ENCODE results near the gene CCDC90B. TPM values are rescaled to one million over a fixed set of nuclear protein-coding genes. Genes with fewer than 3 reads are reported as not detected.
A peak's percentile ranks its signal among the peaks of the same experiment; 100 is the strongest.

CCDC90B gene
- total RNA-seq, 4 donors from 2014 or later = 7.4 to 87.1 (median 47.7) TPM

GRCh38 chr11:83284501-83285150 is 1.5 kb downstream of the CCDC90B start:
- no peaks in the 10 kb centered on the region for H3K4me1 ChIP-seq
- peak overlapping the region; percentile 90 to 94 for H3K4me3 ChIP-seq
- no peaks in the 10 kb centered on the region for H3K9me3 ChIP-seq
- DNase-seq = no peak
- no peaks in the 10 kb centered on the region for H3K36me3 ChIP-seq
- intact Hi-C loops (cut with DNase I; ENCODE audit: low total_unique reads) = no loop called here
- no peaks in the 10 kb centered on the region for H3K27me3 ChIP-seq
- TF ChIP-seq CTCF (IDR thresholded peaks at IDR 0.05) = no peak
- no peak for TF ChIP-seq POLR2A (IDR thresholded peaks at IDR 0.05)
- H3K27ac ChIP-seq = peak overlapping the region; percentile 99

GRCh38 chr11:83282084-83282716 is 4.0 kb downstream of the CCDC90B start:
- Histone ChIP-seq H3K4me1 (no peaks in the 10 kb centered on the region), H3K27ac (no peak overlapping the region), H3K9me3 (no peaks in the 10 kb centered on the region), H3K4me3 (no peak overlapping the region), H3K36me3 (no peaks in the 10 kb centered on the region), H3K27me3 (no peaks in the 10 kb centered on the region)
- TF ChIP-seq CTCF (IDR thresholded peaks at IDR 0.05) (no peak), POLR2A (IDR thresholded peaks at IDR 0.05) (no peak)
- no peak for DNase-seq
- intact Hi-C loops (cut with DNase I; ENCODE audit: low total_unique reads) = no loop called here

- no peak for TF ChIP-seq CTCF (IDR thresholded peaks at IDR 0.05)
- no peak for TF ChIP-seq POLR2A (IDR thresholded peaks at IDR 0.05)
- no peak overlapping the region for H3K4me3 ChIP-seq
- H3K27me3 ChIP-seq = no peaks in the 10 kb centered on the region
- DNase-seq = no peak
- H3K27ac ChIP-seq = no peak overlapping the region
- intact Hi-C loops (cut with DNase I; ENCODE audit: low total_unique reads) = no loop called here
- H3K4me1 ChIP-seq = no peaks in the 10 kb centered on the region
- H3K9me3 ChIP-seq = no peaks in the 10 kb centered on the region
- H3K36me3 ChIP-seq = no peaks in the 10 kb centered on the region
Observed at GRCh38 chr11:83280256-83280655, 5.9 kb downstream of the CCDC90B start.

- Histone ChIP-seq H3K9me3 (no peaks in the 10 kb centered on the region), H3K27ac (no peak overlapping the region), H3K27me3 (no peaks in the 10 kb centered on the region), H3K36me3 (no peaks in the 10 kb centered on the region), H3K4me1 (no peaks in the 10 kb centered on the region), H3K4me3 (no peak overlapping the region)
- intact Hi-C loops (cut with DNase I; ENCODE audit: low total_unique reads) = no loop called here
- no peak for DNase-seq
- TF ChIP-seq POLR2A (IDR thresholded peaks at IDR 0.05) (no peak), CTCF (IDR thresholded peaks at IDR 0.05) (no peak)
Observed at GRCh38 chr11:83278351-83278750, 7.8 kb downstream of the CCDC90B start.

- Histone ChIP-seq H3K36me3 (no peaks in the 10 kb centered on the region), H3K27ac (no peak overlapping the region)
- intact Hi-C loops (cut with DNase I; ENCODE audit: low total_unique reads) = no loop called here
Observed at GRCh38 chr11:83275888-83276641, 10.1 kb downstream of the CCDC90B start.

More at GRCh38 chr11:83275888-83276641, 10.1 kb downstream of the CCDC90B start:
- Histone ChIP-seq H3K4me3 (no peak overlapping the region), H3K4me1 (no peaks in the 10 kb centered on the region), H3K9me3 (no peaks in the 10 kb centered on the region), H3K27me3 (no peaks in the 10 kb centered on the region)
- no peak for DNase-seq
- TF ChIP-seq POLR2A (IDR thresholded peaks at IDR 0.05) (no peak), CTCF (IDR thresholded peaks at IDR 0.05) (no peak)
